HEK293 (cell line): ENCODE data around the gene SFR1.

Experiments
- FEZF1 ChIP-seq: fragments of 450-650 bp; formaldehyde crosslinking; IDR thresholded peaks from 2 replicates; pipeline ENCODE4 v1.5.1; 2016; ENCODE audit warnings: missing biosample characterization, missing genetic modification characterization
- SALL2 ChIP-seq: fragments of 450-650 bp; formaldehyde crosslinking; IDR thresholded peaks from 2 replicates; pipeline ENCODE4 v1.5.0; 2017; ENCODE audit warnings: missing biosample characterization, mild to moderate bottlenecking, missing genetic modification characterization, borderline replicate concordance
- SP2 ChIP-seq: fragments of 450-650 bp; formaldehyde crosslinking; IDR thresholded peaks from 2 replicates; pipeline ENCODE4 v1.5.1; 2016; ENCODE audit warnings: missing biosample characterization, missing genetic modification characterization
- WT1 ChIP-seq: fragments of 450-650 bp; formaldehyde crosslinking; IDR thresholded peaks from 2 replicates; pipeline ENCODE4 v1.5.1; 2016; ENCODE audit warnings: missing biosample characterization, missing genetic modification characterization
- YY1 ChIP-seq: fragments of 450-650 bp; formaldehyde crosslinking; IDR thresholded peaks from 2 replicates; pipeline ENCODE4 v1.5.1; 2018; ENCODE audit warnings: missing biosample characterization, missing genetic modification characterization
- ZNF16 ChIP-seq: fragments of 450-650 bp; formaldehyde crosslinking; IDR thresholded peaks from 2 replicates; pipeline ENCODE4 v1.5.1; 2016; ENCODE audit warnings: low read depth, missing biosample characterization, missing genetic modification characterization
- ZNF2 ChIP-seq: fragments of 450-650 bp; formaldehyde crosslinking; IDR thresholded peaks from 2 replicates; pipeline ENCODE4 v1.5.1; 2016; ENCODE audit warnings: missing biosample characterization, missing genetic modification characterization
- ZNF202 ChIP-seq: fragments of 450-650 bp; formaldehyde crosslinking; IDR thresholded peaks from 2 replicates; pipeline ENCODE4 v1.5.1; 2016; ENCODE audit warnings: missing biosample characterization, missing genetic modification characterization, borderline replicate concordance
- ZNF221 ChIP-seq: fragments of 450-650 bp; formaldehyde crosslinking; IDR thresholded peaks from 2 replicates; pipeline ENCODE4 v1.5.1; 2017; ENCODE audit warnings: missing biosample characterization, missing genetic modification characterization, borderline replicate concordance
- ZNF292 ChIP-seq: fragments of 450-650 bp; formaldehyde crosslinking; IDR thresholded peaks from 2 replicates; pipeline ENCODE4 v1.5.1; 2016; ENCODE audit warnings: low read depth, missing biosample characterization, missing genetic modification characterization, borderline replicate concordance
- ZNF324 ChIP-seq: fragments of 450-650 bp; formaldehyde crosslinking; IDR thresholded peaks from 2 replicates; pipeline ENCODE4 v1.5.1; 2016; ENCODE audit warnings: missing biosample characterization, missing genetic modification characterization
- ZNF350 ChIP-seq: fragments of 450-650 bp; formaldehyde crosslinking; IDR thresholded peaks from 2 replicates; pipeline ENCODE4 v1.5.0; 2017; ENCODE audit warnings: missing biosample characterization, mild to moderate bottlenecking, missing genetic modification characterization
- ZNF404 ChIP-seq: fragments of 450-650 bp; formaldehyde crosslinking; IDR thresholded peaks from 2 replicates; pipeline ENCODE4 v1.5.1; 2017; ENCODE audit warnings: missing biosample characterization, missing genetic modification characterization
- ZNF423 ChIP-seq: fragments of 450-650 bp; formaldehyde crosslinking; IDR thresholded peaks from 2 replicates; pipeline ENCODE4 v1.5.1; 2016; ENCODE audit warnings: missing biosample characterization, missing genetic modification characterization
- ZNF426 ChIP-seq: fragments of 450-650 bp; formaldehyde crosslinking; IDR thresholded peaks from 2 replicates; pipeline ENCODE4 v1.5.1; 2017; ENCODE audit warnings: missing biosample characterization, missing genetic modification characterization, mild to moderate bottlenecking, inconsistent platforms, moderate library complexity
- ZNF501 ChIP-seq: fragments of 450-650 bp; formaldehyde crosslinking; IDR thresholded peaks from 2 replicates; pipeline ENCODE4 v1.5.1; 2016; ENCODE audit warnings: missing biosample characterization, missing genetic modification characterization
- ZNF596 ChIP-seq: fragments of 450-650 bp; IDR thresholded peaks from 2 replicates; pipeline ENCODE4 v1.5.0; 2018; ENCODE audit warnings: missing biosample characterization, mild to moderate bottlenecking, missing genetic modification characterization, moderate library complexity
- ZNF621 ChIP-seq: fragments of 450-650 bp; formaldehyde crosslinking; IDR thresholded peaks from 2 replicates; pipeline ENCODE4 v1.5.1; 2017; ENCODE audit warnings: missing biosample characterization, missing genetic modification characterization
- ZNF629 ChIP-seq: fragments of 450-650 bp; formaldehyde crosslinking; IDR thresholded peaks from 2 replicates; pipeline ENCODE4 v1.5.1; 2017; ENCODE audit warnings: missing biosample characterization, missing genetic modification characterization
- ZNF660 ChIP-seq: fragments of 450-650 bp; IDR thresholded peaks from 2 replicates; pipeline ENCODE4 v1.5.1; 2018; ENCODE audit warnings: missing biosample characterization, mild to moderate bottlenecking, missing genetic modification characterization
- ZNF664 ChIP-seq: fragments of 450-650 bp; formaldehyde crosslinking; IDR thresholded peaks from 2 replicates; pipeline ENCODE4 v1.5.1; 2016; ENCODE audit warnings: missing biosample characterization, missing genetic modification characterization
- ZNF830 ChIP-seq: fragments of 450-650 bp; IDR thresholded peaks from 2 replicates; pipeline ENCODE4 v1.5.0; 2018; ENCODE audit warnings: missing biosample characterization, missing genetic modification characterization, low read depth, mild to moderate bottlenecking, moderate library complexity
- ZNF843 ChIP-seq: fragments of 450-650 bp; formaldehyde crosslinking; IDR thresholded peaks from 2 replicates; pipeline ENCODE4 v1.5.1; 2016; ENCODE audit warnings: missing biosample characterization, missing genetic modification characterization
- ZSCAN30 ChIP-seq: fragments of 450-650 bp; IDR thresholded peaks from 2 replicates; pipeline ENCODE4 v1.5.1; 2018; ENCODE audit warnings: missing biosample characterization, mild to moderate bottlenecking, missing genetic modification characterization, moderate library complexity
- ZXDB ChIP-seq: fragments of 450-650 bp; formaldehyde crosslinking; IDR thresholded peaks from 2 replicates; pipeline ENCODE4 v1.5.1; 2016; ENCODE audit warnings: missing biosample characterization, missing genetic modification characterization
- TF ChIP-seq, protein P1 (sequence below): fragments of 450-650 bp; formaldehyde crosslinking; IDR thresholded peaks from 2 replicates; pipeline ENCODE4 v1.5.1; 2017; ENCODE audit warnings: missing biosample characterization, missing genetic modification characterization
- TF ChIP-seq, protein P2 (sequence below): fragments of 450-650 bp; formaldehyde crosslinking; IDR thresholded peaks from 2 replicates; pipeline ENCODE4 v1.5.1; 2017; ENCODE audit warnings: missing biosample characterization, missing genetic modification characterization
- TF ChIP-seq, protein P3 (sequence below): fragments of 450-650 bp; formaldehyde crosslinking; IDR thresholded peaks from 2 replicates; pipeline ENCODE4 v1.5.1; 2017; ENCODE audit warnings: missing biosample characterization, mild to moderate bottlenecking, missing genetic modification characterization, moderate library complexity
- TF ChIP-seq, protein P4 (sequence below): fragments of 450-650 bp; formaldehyde crosslinking; IDR thresholded peaks from 2 replicates; pipeline ENCODE4 v1.5.1; 2016; ENCODE audit warnings: missing biosample characterization, missing genetic modification characterization
- TF ChIP-seq, protein P5 (sequence below): fragments of 450-650 bp; formaldehyde crosslinking; IDR thresholded peaks from 2 replicates; pipeline ENCODE4 v1.5.1; 2016; ENCODE audit warnings: missing biosample characterization, missing genetic modification characterization
- TF ChIP-seq, protein P6 (sequence below): sonication (generic); formaldehyde crosslinking; IDR thresholded peaks from 2 replicates; pipeline ENCODE4 v1.8.1; 2022; ENCODE audit warnings: mild to moderate bottlenecking, moderate library complexity, missing genetic modification reagents
- TF ChIP-seq, protein P7 (sequence below): fragments of 450-650 bp; formaldehyde crosslinking; IDR thresholded peaks from 2 replicates; pipeline ENCODE4 v1.5.1; 2016; ENCODE audit warnings: missing biosample characterization, missing genetic modification characterization

Gene SFR1

DNA sequence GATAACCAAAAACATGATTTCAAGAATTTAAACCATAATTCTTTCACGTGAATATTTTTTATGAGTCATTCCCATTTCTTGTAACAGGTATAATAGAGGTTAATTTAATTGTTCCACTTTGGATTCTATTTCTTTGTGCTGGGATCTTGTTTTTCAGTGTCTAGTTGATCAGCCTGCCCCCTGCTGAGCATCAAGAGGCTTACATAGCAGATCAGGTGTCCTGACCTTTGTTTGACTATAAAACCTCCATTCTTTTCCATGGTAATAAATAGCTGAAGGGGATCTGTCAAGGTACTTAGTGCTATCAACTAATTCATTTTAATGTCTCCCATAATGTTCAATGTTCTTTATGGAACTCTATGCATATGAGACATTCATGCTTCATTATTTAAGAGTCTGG, 41.2 kb upstream of the SFR1 start (continued):
- TF ChIP-seq, protein P1, sequence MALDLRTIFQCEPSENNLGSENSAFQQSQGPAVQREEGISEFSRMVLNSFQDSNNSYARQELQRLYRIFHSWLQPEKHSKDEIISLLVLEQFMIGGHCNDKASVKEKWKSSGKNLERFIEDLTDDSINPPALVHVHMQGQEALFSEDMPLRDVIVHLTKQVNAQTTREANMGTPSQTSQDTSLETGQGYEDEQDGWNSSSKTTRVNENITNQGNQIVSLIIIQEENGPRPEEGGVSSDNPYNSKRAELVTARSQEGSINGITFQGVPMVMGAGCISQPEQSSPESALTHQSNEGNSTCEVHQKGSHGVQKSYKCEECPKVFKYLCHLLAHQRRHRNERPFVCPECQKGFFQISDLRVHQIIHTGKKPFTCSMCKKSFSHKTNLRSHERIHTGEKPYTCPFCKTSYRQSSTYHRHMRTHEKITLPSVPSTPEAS (tag by site-specific recombination): no peak
- TF ChIP-seq ZNF660 (tag by site-specific recombination): no peak
- peak; percentile 37; the same call in 1 of the 2 replicates for TF ChIP-seq WT1 (tag by site-specific recombination)
- TF ChIP-seq ZNF501 (tag by site-specific recombination): peak; percentile 38; the same call in 1 of the 2 replicates
- no peak for TF ChIP-seq ZNF404
- TF ChIP-seq, protein P2, sequence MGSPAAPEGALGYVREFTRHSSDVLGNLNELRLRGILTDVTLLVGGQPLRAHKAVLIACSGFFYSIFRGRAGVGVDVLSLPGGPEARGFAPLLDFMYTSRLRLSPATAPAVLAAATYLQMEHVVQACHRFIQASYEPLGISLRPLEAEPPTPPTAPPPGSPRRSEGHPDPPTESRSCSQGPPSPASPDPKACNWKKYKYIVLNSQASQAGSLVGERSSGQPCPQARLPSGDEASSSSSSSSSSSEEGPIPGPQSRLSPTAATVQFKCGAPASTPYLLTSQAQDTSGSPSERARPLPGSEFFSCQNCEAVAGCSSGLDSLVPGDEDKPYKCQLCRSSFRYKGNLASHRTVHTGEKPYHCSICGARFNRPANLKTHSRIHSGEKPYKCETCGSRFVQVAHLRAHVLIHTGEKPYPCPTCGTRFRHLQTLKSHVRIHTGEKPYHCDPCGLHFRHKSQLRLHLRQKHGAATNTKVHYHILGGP (tag by site-specific recombination): no peak
- TF ChIP-seq, protein P3, sequence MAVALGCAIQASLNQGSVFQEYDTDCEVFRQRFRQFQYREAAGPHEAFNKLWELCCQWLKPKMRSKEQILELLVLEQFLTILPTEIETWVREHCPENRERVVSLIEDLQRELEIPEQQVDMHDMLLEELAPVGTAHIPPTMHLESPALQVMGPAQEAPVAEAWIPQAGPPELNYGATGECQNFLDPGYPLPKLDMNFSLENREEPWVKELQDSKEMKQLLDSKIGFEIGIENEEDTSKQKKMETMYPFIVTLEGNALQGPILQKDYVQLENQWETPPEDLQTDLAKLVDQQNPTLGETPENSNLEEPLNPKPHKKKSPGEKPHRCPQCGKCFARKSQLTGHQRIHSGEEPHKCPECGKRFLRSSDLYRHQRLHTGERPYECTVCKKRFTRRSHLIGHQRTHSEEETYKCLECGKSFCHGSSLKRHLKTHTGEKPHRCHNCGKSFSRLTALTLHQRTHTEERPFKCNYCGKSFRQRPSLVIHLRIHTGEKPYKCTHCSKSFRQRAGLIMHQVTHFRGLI (tag by site-specific recombination): no peak
- TF ChIP-seq ZNF596 (tag by site-specific recombination): no peak
- TF ChIP-seq ZNF843: peak; percentile 84
- no peak for TF ChIP-seq ZNF16
- no peak for TF ChIP-seq ZNF426 (tag by site-specific recombination)
- no peak for TF ChIP-seq YY1 (tag by site-specific recombination)
- TF ChIP-seq ZNF292 (tag by site-specific recombination): no peak
- TF ChIP-seq, protein P4, sequence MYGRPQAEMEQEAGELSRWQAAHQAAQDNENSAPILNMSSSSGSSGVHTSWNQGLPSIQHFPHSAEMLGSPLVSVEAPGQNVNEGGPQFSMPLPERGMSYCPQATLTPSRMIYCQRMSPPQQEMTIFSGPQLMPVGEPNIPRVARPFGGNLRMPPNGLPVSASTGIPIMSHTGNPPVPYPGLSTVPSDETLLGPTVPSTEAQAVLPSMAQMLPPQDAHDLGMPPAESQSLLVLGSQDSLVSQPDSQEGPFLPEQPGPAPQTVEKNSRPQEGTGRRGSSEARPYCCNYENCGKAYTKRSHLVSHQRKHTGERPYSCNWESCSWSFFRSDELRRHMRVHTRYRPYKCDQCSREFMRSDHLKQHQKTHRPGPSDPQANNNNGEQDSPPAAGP (tag by site-specific recombination): no peak
- TF ChIP-seq FEZF1 (tag by site-specific recombination): peak; percentile 66
- no peak for TF ChIP-seq ZNF2
- TF ChIP-seq, protein P5, sequence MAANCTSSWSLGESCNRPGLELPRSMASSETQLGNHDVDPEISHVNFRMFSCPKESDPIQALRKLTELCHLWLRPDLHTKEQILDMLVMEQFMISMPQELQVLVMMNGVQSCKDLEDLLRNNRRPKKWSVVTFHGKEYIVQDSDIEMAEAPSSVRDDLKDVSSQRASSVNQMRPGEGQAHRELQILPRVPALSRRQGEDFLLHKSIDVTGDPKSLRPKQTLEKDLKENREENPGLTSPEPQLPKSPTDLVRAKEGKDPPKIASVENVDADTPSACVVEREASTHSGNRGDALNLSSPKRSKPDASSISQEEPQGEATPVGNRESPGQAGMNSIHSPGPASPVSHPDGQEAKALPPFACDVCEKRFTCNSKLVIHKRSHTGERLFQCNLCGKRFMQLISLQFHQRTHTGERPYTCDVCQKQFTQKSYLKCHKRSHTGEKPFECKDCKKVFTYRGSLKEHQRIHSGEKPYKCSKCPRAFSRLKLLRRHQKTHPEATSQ (tag by site-specific recombination): no peak
- no peak for TF ChIP-seq ZNF221
- TF ChIP-seq ZNF350 (tag by site-specific recombination): no peak
- no peak for TF ChIP-seq ZNF324 (tag by site-specific recombination)
- TF ChIP-seq ZNF629: 0 out of 2 replicates have a peak, but pooled peaks have one; percentile 21
- TF ChIP-seq, protein P6, sequence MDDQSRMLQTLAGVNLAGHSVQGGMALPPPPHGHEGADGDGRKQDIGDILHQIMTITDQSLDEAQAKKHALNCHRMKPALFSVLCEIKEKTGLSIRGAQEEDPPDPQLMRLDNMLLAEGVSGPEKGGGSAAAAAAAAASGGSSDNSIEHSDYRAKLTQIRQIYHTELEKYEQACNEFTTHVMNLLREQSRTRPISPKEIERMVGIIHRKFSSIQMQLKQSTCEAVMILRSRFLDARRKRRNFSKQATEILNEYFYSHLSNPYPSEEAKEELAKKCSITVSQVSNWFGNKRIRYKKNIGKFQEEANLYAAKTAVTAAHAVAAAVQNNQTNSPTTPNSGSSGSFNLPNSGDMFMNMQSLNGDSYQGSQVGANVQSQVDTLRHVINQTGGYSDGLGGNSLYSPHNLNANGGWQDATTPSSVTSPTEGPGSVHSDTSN (CRISPR knock-in tag): no peak
- no peak for TF ChIP-seq ZNF621
- no peak for TF ChIP-seq ZSCAN30 (tag by site-specific recombination)
- TF ChIP-seq, protein P7, sequence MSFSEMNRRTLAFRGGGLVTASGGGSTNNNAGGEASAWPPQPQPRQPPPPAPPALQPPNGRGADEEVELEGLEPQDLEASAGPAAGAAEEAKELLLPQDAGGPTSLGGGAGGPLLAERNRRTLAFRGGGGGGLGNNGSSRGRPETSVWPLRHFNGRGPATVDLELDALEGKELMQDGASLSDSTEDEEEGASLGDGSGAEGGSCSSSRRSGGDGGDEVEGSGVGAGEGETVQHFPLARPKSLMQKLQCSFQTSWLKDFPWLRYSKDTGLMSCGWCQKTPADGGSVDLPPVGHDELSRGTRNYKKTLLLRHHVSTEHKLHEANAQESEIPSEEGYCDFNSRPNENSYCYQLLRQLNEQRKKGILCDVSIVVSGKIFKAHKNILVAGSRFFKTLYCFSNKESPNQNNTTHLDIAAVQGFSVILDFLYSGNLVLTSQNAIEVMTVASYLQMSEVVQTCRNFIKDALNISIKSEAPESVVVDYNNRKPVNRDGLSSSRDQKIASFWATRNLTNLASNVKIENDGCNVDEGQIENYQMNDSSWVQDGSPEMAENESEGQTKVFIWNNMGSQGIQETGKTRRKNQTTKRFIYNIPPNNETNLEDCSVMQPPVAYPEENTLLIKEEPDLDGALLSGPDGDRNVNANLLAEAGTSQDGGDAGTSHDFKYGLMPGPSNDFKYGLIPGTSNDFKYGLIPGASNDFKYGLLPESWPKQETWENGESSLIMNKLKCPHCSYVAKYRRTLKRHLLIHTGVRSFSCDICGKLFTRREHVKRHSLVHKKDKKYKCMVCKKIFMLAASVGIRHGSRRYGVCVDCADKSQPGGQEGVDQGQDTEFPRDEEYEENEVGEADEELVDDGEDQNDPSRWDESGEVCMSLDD (tag by site-specific recombination): no peak
- TF ChIP-seq ZNF664: peak; percentile 93
- no peak for TF ChIP-seq ZNF202 (tag by site-specific recombination)
- TF ChIP-seq ZNF830: no peak
- 0 out of 2 replicates have a peak, but pooled peaks have one; percentile 21 for TF ChIP-seq ZXDB (tag by site-specific recombination)
- TF ChIP-seq ZNF423 (tag by site-specific recombination): no peak
- TF ChIP-seq SALL2 (tag by site-specific recombination): no peak
- no peak for TF ChIP-seq SP2 (tag by site-specific recombination)
